Rectal smooth muscle tissue (tissue), 1 donor: ENCODE measurements around the gene ALG2.
"Not testable (repeated sequence)": the region's sequence is repeated elsewhere in the genome, so short reads cannot be mapped to it uniquely, and the experiment has no call there.

Experiments
- H3K27ac ChIP-seq: one replicate; pipeline ENCODE4 v1.7.0; 2013; ENCODE audit warnings: low read depth, low read length, inconsistent platforms
- H3K27me3 ChIP-seq: one replicate; pipeline ENCODE4 v1.7.0; 2013; ENCODE audit warnings: low read length; ENCODE audit not compliant: control insufficient read depth, insufficient read depth
- H3K36me3 ChIP-seq: one replicate; pipeline ENCODE4 v1.7.0; 2013; ENCODE audit warnings: low read length; ENCODE audit not compliant: control insufficient read depth, insufficient read depth
- H3K4me1 ChIP-seq: one replicate; pipeline ENCODE4 v1.7.0; 2013; ENCODE audit warnings: low read length; ENCODE audit not compliant: control insufficient read depth, insufficient read depth
- H3K4me3 ChIP-seq: one replicate; pipeline ENCODE4 v1.7.0; 2013; ENCODE audit warnings: low read length
- H3K9ac ChIP-seq: one replicate; pipeline ENCODE4 v1.7.0; 2013; ENCODE audit warnings: low read length

ALG2 gene

DNA sequence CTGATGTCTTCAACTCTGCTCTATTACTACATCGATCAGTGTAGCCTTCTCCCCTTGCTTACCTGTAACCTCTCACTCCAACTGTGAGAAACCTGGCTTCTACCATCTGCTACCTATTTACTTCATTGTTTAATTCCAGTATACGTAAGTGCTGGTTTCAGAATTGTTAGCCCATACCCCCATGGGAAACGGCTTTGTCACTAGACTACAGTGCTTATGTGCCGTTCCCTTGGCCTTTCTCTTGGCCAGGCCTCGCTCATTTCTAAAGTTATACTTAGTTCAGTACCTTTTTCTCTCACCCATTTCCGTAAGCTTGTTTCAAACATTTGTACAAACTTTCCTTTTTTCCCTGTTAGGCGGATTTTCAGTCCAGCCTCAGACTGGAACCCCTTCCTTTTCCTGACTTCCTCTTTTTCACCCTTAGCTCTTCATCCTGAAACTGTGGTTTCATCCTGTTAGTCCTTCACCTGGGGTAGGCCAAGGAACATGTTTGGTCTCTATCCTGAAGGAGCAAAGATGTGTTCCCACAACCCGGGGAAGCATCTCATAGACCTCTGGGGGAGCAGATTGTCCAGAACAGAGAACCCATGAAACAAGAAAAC, 21.7 kb downstream of the ALG2 start:
- Histone ChIP-seq H3K4me1 (no peaks in the 10 kb centered on the region), H3K36me3 (no peaks in the 10 kb centered on the region), H3K27ac (no peak overlapping the region), H3K4me3 (no peak overlapping the region), H3K27me3 (no peaks in the 10 kb centered on the region), H3K9ac (no peak overlapping the region)

DNA sequence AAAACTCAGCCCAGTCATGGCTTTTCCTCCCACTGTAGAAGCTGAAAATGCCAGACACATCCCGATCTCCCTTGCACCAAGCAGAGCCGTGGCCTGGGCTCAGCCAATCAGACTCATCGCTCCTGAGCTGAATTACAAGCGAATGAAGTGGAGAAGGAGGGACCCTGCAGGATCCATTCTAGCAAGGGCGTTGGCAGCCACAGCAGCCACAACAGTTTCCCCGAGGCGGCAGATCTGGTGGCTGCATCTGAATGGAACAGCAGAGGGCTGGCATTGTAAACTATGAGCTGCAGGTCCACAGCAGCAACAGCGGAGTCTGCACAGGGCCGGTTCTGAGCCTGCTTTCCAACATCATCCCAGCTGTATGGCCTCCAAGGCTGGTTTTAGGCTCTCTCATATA, 23.8 kb downstream of the ALG2 start:
- Histone ChIP-seq H3K9ac (no peak overlapping the region), H3K27ac (no peak overlapping the region), H3K36me3 (no peaks in the 10 kb centered on the region), H3K27me3 (no peaks in the 10 kb centered on the region), H3K4me1 (no peaks in the 10 kb centered on the region), H3K4me3 (no peak overlapping the region)

DNA sequence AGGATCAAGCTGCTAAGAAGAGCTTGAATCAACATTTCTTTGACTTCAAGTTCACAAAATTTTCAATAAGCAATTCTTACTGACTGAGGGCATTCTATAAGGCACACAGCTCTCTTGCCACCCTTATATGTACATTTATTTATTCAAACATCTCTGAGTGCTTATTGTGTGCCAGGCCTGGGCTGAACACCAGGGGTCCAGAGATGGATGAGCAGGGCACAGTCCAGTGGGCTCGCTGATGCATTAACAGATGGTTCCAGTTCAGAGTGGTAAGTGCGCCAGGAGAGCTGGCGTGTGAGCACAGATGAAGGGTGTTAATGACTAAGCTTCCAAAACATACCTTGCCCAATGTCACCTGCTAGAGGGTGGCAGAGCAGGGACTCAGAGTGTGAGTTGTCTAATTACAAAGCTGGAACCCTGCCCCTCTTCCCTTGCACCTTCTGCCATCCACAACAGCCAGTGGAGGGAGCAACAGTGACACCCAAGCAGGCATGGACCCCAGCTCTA, 24.6 kb downstream of the ALG2 start:
- Histone ChIP-seq H3K27me3 (no peaks in the 10 kb centered on the region), H3K4me1 (no peaks in the 10 kb centered on the region)

GRCh38 chr9:99196484-99196883, 25.3 kb downstream of the ALG2 start:
- not testable (repeated sequence) for H3K27ac ChIP-seq

More for the DNA sequence above, 24.6 kb downstream of the ALG2 start:
- Histone ChIP-seq H3K27ac (no peak overlapping the region), H3K4me3 (no peak overlapping the region), H3K36me3 (no peaks in the 10 kb centered on the region), H3K9ac (no peak overlapping the region)

GRCh38 chr9:99193466-99193821, 28.3 kb downstream of the ALG2 start:
- Histone ChIP-seq H3K27me3 (no peaks in the 10 kb centered on the region), H3K27ac (no peak overlapping the region), H3K4me3 (no peak overlapping the region), H3K9ac (no peak overlapping the region), H3K4me1 (no peaks in the 10 kb centered on the region), H3K36me3 (no peaks in the 10 kb centered on the region)

More at GRCh38 chr9:99196484-99196883, 25.3 kb downstream of the ALG2 start:
- not testable (repeated sequence) for H3K36me3 ChIP-seq, H3K4me3 ChIP-seq, H3K9ac ChIP-seq, H3K27me3 ChIP-seq, H3K4me1 ChIP-seq

DNA sequence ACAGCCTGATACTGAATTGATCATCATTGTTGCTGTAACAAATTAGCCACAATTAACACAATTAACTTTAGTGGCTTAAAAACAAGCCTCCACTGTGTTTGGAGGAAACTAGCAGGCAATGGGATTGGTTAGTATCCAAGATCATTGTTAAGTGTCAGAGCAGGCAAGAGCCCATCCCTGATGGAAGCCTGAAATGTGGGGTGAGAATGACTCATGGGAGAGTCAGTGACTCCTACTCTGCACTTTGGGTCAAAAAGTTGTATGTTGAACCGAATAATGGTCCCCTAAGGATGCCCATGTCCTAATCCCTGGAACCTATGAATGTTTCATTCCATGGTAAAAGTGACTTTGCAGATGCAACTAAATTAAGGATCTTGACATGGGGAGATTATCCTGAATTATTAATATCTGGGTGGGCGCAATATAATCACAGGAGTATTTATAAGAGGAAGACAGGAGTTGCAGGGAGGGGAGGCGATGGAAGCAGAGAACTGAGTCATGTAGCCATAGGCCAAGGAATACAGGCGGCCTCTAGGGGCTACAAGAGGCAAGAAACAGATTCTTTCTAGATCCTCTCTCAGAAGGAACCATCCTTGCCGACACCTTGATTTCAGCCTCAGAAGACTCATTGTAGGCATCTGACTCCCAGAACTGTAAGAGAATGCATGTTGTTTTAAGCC, 28.8 kb downstream of the ALG2 start:
- Histone ChIP-seq H3K4me3 (no peak overlapping the region), H3K4me1 (no peaks in the 10 kb centered on the region), H3K27ac (no peak overlapping the region), H3K27me3 (no peaks in the 10 kb centered on the region), H3K9ac (no peak overlapping the region), H3K36me3 (no peaks in the 10 kb centered on the region)

GRCh38 chr9:99190597-99191283, 31.0 kb downstream of the ALG2 start:
- H3K27ac ChIP-seq, result no peak overlapping the region
- no peaks in the 10 kb centered on the region for H3K36me3 ChIP-seq
- no peaks in the 10 kb centered on the region for H3K27me3 ChIP-seq
- no peaks in the 10 kb centered on the region for H3K4me1 ChIP-seq
- H3K9ac ChIP-seq, result no peak overlapping the region
- no peak overlapping the region for H3K4me3 ChIP-seq

- Histone ChIP-seq H3K36me3 (no peaks in the 10 kb centered on the region), H3K4me1 (no peaks in the 10 kb centered on the region), H3K27ac (no peak overlapping the region), H3K27me3 (no peaks in the 10 kb centered on the region), H3K9ac (no peak overlapping the region), H3K4me3 (no peak overlapping the region)
Observed at GRCh38 chr9:99189887-99190596, 31.7 kb downstream of the ALG2 start.

- Histone ChIP-seq H3K27me3 (no peaks in the 10 kb centered on the region), H3K4me3 (no peak overlapping the region), H3K36me3 (no peaks in the 10 kb centered on the region), H3K4me1 (no peaks in the 10 kb centered on the region), H3K9ac (no peak overlapping the region), H3K27ac (no peak overlapping the region)
Observed at GRCh38 chr9:99189186-99189585, 32.6 kb downstream of the ALG2 start.

DNA sequence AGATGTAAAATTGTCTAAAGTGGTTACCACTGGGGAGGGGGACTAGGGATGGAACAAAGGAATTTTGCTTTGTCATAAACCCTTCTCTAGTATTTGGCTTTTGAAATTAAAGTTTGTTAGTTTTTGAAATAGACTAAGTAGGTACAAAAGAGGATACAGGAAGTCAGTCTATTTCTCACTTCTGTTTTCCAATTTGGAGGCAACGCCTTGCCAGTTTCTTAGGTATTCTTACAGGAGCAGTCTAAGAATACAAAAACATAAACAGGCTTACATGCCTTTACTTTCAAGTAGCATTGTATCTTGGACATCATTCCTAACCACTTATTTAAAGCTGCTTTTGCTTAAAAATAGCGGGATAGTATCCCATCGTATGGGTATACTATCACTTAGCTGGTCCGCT, 34.4 kb downstream of the ALG2 start:
- Histone ChIP-seq H3K9ac (no peak overlapping the region), H3K4me1 (no peaks in the 10 kb centered on the region)

GRCh38 chr9:99185934-99186333, 35.8 kb downstream of the ALG2 start:
- Histone ChIP-seq H3K9ac (no peak overlapping the region), H3K4me3 (no peak overlapping the region), H3K4me1 (no peaks in the 10 kb centered on the region), H3K27ac (no peak overlapping the region), H3K27me3 (no peaks in the 10 kb centered on the region), H3K36me3 (no peaks in the 10 kb centered on the region)

More for the DNA sequence above, 34.4 kb downstream of the ALG2 start:
- Histone ChIP-seq H3K36me3 (no peaks in the 10 kb centered on the region), H3K4me3 (no peak overlapping the region), H3K27me3 (no peaks in the 10 kb centered on the region), H3K27ac (no peak overlapping the region)

- Histone ChIP-seq H3K27ac (no peak overlapping the region), H3K9ac (no peak overlapping the region), H3K4me3 (no peak overlapping the region), H3K36me3 (no peaks in the 10 kb centered on the region), H3K4me1 (no peaks in the 10 kb centered on the region), H3K27me3 (no peaks in the 10 kb centered on the region)
Observed at GRCh38 chr9:99185348-99185632, 36.5 kb downstream of the ALG2 start.
